GM19438 (cell line): ENCODE results near the gene CMYA5.
"Not testable (repeated sequence)": the region's sequence is repeated elsewhere in the genome, so short reads cannot be mapped to it uniquely, and the experiment has no call there.

Experiments
- ATAC-seq: cut with Tn5 transposase; IDR thresholded peaks from one replicate; pipeline ENCODE4 v1.9.1; 2021; ENCODE audit warnings: low read depth; ENCODE audit not compliant: unreplicated experiment

CMYA5 gene

DNA sequence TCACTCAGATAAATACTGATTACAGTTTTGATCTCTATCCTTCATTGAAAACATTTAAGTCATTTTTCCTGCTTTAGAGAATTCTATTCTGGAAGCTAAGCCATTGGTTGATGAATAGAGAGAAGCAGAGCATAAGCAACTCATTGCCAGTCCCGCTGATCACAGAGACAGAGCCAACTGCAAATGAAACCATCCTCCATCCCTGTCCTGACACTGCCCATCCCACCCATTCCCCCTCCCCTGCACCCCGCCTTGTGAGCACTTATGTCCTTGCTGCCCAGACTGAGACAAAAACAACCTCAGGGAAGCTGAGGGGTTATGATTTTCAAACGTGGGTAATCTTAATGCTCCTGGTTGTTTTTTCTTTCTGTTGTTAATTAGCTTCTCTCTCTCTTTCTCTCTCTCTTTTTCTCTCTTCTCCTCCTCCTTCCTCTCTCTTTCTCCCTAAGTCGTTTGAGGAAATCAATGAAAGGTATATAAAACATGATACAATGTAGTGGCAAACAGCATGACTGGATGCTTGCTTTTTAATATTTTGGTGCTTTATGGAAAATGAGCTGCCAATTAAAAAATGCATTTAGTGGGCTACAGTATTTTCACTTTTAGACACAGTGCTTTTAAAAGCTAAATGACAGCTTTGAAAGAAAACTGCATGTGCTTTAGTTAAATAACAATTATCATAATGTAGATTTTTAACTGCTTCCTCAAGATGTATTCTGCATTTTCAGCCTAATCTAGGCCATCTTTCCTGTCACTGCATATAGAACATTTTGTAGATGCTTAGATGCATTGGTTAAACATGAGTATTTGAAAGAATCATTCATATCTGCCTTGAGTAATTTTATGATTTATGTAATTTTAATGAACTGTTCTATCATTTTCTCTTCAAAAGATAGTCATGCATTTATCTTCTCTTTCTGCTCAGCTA lies 57.3 kb downstream of the CMYA5 start:
- ATAC-seq, result no peak

DNA sequence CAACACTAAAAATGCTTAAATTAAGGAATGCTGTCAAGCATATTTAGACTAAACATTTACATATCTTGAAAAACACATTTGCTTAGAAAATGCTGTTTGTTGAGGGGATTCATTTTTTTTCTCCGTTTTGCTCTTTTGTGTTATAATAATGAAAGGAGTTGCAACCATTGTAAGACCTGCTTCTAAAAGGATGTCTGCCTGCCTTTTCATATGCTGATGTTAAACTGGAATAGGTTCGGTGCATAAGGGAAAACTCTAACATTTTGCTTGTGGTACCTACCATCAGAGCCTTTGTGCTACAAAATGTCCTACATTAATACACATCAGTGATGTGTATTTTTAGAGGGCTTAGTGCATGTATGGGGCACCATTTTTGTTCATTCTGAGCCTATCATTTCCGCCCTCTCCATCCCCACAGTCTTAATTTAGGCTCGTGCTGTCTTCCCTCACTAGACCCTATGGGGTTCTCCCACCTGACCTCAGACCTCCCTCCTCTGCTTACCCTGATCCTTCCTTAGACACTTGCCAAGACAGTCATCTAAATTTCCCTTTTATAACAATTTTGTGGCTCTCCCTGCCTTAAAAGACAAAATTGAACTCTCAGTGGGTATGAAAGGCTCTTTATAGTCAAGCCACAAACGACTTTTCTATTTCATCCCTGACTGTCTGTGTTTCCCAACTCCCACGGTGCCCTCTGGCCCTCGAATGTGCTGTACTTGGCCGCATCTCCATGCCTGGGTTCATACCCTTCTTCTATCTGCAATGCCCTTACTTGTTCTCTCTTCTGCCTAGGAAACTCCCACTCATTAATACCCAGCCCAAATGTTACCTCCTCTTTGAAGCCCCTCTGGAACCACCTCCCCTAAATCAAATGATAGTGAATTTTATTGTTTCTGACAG lies 61.2 kb downstream of the CMYA5 start:
- ATAC-seq, result no peak

DNA sequence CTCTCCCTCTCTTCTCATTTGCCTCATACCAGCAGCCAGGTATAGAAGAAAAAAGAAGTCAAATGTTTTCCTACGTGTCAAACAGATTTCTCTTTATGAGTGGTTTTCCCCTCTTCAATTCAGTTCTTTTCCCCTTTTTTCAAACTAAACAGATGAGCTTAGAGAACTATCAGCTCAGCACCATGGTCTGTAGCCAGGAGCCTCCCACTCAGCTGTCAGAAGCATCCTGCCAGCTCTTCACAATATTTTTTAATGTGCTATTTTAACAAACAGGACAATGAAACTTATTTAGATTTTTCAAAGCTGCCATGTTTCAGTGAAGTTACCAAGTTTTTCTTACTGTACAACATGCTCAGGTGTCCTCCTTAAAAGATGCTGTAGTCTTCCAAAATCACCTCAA lies 63.5 kb downstream of the CMYA5 start:
- no peak for ATAC-seq

DNA sequence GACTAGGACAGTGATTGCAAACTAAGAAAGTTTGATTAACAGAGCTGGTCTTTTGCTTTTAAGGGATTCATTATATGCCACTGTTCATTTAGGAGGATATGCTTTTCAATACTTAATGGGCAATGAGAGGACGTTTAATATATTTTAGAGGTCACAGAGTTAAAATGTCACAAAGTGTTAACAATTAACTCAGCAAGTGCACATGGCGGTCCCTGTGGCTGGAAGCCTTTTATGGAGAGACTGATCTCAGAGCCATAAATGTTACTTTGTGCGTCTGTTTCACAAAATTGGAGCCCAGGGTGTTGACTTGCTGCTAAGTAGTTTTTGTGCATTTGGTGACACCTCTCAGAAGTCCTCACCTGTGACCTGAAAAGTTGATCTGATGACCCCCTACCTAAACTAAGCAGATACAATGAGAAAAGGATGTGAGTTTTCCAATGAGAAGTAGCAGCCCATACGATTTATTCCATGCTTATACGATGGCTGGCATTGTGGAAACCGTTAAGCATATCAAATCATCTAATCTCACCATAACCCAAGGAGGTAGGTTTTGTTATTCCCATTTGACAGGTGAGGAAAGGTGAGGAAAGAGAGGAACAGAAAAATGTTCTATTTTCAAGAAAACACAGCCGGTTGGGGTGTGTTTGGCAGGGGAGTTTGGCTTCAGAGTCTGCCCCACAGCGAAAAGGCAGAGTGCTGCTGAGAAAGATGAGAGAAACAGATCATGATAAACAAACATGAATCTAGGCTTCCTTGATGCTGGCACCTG lies 64.4 kb downstream of the CMYA5 start:
- ATAC-seq, result no peak

DNA sequence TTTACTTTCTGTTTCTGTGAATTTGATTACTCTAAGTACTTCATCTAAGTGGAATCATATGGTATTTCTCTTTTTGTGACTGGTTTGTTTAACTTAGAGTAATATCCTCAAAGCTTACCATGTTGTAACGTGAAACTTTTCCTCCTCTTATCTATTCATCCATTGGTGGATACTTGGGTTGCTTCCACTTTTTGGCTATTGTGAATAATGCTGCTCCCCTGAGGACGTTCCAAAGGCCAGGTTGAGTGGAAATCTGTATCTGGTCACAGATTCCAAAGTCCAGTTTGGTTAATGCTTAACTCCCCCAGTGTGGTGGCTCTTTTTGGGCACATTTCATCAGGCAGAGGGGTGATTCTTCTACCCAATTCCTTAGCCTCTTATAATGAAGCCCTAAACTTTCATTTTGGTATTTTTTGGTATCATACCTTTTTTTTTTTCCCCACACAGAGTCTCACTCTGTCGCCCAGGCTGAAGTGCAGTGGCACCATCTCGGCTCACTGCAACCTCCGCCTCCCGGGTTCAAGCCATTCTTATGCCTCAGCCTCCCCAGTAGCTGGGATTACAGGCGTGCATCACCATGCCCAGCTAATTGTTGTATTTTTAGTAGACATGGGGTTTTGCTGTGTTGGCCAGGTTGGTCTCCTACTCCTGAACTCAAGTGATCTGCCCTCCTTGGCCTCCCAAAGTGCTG lies 65.4 kb downstream of the CMYA5 start:
- ATAC-seq, result no peak

GRCh38 chr5:79756076-79756475 lies 66.4 kb downstream of the CMYA5 start:
- no peak for ATAC-seq

DNA sequence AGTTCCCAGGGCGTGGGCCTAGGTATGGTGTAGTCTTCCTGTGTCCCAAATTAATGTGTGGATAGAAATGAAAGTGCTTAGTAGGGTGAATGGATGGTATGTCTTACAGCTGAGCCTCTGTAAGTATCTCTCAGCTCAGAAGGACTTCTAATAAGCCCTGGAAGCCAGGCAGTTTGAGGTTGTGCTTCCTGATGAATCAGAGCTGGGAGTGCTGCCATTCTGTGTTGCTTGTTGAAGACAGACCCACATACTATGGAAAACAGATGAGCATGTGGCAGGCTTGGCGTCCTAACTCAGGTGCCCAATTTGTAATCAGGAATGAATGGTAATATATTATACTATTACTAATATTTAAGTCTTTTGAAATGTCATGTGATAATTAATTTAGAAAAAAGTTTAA lies 69.8 kb downstream of the CMYA5 start:
- no peak for ATAC-seq

DNA sequence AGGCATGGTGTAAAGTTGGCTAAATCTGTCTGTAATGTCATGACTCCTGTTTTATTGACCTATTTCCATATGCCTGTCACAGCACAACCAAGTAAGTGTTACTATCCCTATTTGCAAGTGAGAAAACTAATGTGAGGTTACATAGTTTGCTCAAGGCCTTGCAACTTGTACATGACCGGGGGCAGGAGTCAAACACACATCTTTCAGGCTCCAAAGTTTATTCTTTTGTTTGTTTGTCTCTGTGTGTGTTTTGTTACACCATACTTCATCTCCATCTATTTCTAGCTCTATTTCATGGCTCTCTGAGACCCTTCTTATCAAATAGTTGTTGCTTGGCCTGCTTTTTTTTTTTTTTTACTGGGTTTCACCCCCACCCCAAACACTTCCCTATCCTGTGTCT lies 70.2 kb downstream of the CMYA5 start:
- no peak for ATAC-seq

GRCh38 chr5:79762929-79763328 lies 73.3 kb downstream of the CMYA5 start:
- ATAC-seq, result no peak

- ATAC-seq, result not testable (repeated sequence)
Observed at GRCh38 chr5:79764147-79764546, 74.5 kb downstream of the CMYA5 start.

DNA sequence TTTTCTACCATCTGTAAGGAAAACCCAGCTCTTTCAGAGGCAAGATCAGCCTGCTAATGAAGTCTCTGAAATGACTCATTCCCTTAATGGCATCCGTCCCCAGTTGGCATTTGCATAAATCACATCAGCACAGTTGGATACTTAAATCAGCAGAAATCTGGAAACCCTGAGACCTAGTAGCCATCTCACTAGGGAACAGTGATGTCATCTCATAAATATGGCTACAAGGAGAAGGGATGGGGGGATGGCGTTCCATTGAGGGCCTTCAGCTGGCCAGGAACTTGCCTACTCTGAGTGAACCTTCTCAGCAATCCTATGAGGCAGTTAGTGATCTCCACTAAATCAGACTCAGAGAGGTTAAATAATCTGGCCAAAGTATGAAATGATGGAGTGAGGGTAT lies 81.8 kb downstream of the CMYA5 start:
- no peak for ATAC-seq

GRCh38 chr5:79772651-79773050 lies 83.0 kb downstream of the CMYA5 start:
- ATAC-seq, result no peak

DNA sequence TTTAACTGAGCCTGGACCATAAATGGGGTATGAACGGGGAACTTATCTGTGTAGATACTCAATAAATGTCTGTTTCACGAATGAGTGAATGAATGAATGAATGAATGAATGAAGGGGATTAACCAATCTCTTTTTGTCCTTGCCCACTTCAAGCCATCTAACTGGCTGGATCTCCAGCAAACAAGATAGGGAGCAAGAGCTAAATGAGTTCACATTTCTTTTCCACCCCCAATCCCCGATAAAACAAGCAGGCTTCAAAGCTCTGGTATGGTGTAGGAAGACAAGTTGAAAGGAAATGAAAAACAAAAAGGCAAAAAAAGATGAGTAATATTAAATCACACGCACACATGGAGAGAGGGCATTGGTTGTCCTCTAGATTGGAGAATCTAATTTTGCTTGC lies 84.0 kb downstream of the CMYA5 start:
- no peak for ATAC-seq

DNA sequence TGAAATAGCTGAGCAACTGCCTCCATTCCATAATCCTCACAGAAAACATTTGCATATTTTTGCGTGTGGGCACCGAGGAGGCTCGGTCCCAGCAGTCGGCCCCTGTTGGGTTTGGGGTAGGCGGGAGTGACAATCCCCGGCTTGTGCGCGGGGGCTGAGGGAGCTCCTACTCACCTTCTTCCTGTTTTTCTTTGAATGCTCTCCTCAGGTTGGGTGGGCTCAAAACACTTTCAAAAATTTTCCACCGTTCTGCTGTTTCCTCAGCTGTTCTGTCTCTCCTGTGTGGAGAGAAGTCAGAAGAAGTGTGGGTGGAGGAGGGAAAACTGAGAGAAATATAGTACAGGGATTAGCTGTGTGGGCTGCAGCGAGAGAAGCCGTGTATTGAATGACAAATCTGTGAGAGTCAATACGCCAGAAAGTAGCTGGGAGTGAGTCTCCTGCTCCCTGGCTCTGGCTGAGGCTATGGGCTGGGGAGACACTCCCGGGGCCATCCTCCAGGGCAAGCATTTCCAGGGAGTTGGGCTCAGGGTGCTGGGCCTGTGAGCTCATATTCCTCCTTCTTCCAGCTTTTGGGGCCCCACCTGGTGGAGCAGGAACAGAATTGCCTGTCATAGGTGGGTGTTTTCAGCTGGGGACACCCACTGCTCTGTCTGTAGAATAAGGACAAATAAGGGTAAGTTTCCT lies 84.7 kb downstream of the CMYA5 start:
- ATAC-seq, result no peak

- no peak for ATAC-seq
Observed at GRCh38 chr5:79774855-79775237, 85.2 kb downstream of the CMYA5 start.

- not testable (repeated sequence) for ATAC-seq
Observed at GRCh38 chr5:79784741-79785140, 95.1 kb downstream of the CMYA5 start.

DNA sequence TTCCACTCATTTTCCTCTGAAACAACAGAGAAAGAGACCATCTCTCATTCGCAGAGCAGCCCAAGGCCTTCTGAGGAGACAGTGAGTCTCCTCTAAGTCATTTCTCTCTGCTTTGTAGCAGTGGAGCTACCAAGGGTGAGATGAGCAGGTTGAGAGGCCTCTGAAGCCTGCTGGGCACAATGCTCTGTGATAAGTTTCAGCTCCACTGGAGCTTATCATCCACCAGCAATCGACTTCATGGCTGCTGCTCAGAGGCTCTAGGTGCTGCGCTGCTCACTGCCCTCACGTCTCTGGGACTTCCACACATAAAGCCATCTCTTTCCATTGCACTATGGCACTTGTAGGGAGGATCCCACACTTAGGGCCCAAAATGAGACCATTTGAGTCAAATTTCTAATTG lies 96.3 kb downstream of the CMYA5 start:
- ATAC-seq, result no peak

- no peak for ATAC-seq
Observed at GRCh38 chr5:79787448-79787847, 97.8 kb downstream of the CMYA5 start.

DNA sequence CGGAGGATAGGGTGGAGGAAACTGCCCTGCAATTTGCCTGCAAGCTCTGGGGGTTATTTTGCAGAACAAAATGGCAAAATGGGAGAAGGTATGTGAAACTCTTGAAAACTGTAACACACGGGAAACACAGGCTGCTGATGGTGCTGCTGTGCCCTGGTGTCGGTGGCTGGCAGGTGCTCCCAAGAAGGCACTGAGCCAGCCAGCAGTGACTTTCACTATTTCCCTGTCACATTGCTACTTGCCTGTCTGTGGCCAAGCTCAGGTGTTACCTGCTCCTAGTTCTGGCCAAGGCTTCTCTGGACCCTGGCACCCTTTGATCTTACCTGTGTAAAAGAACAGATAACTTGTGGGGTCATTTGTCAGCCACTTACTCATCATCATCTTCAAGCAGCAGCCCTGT lies 102.2 kb downstream of the CMYA5 start:
- no peak for ATAC-seq

DNA sequence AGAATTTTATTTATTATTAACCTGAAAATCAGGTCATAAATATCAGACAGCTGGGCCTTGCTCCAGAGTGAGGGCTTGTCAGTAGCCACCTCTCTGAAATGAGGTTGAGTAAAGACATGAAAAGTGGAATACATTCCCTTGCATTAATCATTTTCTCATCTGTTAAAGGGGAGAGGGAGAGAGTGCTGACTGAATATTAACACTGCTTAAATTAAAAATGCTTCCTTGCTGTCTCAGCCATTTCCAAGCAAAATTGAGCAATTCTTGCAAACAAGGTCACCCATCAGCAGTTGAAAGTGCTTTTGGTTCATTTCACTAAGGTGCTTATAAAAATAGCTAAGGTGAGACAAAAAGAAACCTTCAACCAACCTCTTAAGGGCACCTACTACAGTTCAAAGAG lies 102.8 kb downstream of the CMYA5 start:
- ATAC-seq, result no peak
